Measurements from ENCODE around the gene CLMN. TPM values are rescaled to one million over a fixed set of nuclear protein-coding genes. Genes with fewer than 3 reads are reported as not detected.

The CLMN gene
- total and polyA plus RNA-seq, 10 of the 15 experiments (the other 5 are each of a cell fraction or from before 2014, with no cell fraction given), result 7.8 to 49.3 (median 18.5) TPM

GRCh38 chr14:95225251-95225887 lies 94.3 kb downstream of the CLMN start (continued):
- TF ChIP-seq SP1 (IDR thresholded peaks at IDR 0.05; ENCODE audit: low read depth, low read length), result no peak
- TF ChIP-seq, protein P1, sequence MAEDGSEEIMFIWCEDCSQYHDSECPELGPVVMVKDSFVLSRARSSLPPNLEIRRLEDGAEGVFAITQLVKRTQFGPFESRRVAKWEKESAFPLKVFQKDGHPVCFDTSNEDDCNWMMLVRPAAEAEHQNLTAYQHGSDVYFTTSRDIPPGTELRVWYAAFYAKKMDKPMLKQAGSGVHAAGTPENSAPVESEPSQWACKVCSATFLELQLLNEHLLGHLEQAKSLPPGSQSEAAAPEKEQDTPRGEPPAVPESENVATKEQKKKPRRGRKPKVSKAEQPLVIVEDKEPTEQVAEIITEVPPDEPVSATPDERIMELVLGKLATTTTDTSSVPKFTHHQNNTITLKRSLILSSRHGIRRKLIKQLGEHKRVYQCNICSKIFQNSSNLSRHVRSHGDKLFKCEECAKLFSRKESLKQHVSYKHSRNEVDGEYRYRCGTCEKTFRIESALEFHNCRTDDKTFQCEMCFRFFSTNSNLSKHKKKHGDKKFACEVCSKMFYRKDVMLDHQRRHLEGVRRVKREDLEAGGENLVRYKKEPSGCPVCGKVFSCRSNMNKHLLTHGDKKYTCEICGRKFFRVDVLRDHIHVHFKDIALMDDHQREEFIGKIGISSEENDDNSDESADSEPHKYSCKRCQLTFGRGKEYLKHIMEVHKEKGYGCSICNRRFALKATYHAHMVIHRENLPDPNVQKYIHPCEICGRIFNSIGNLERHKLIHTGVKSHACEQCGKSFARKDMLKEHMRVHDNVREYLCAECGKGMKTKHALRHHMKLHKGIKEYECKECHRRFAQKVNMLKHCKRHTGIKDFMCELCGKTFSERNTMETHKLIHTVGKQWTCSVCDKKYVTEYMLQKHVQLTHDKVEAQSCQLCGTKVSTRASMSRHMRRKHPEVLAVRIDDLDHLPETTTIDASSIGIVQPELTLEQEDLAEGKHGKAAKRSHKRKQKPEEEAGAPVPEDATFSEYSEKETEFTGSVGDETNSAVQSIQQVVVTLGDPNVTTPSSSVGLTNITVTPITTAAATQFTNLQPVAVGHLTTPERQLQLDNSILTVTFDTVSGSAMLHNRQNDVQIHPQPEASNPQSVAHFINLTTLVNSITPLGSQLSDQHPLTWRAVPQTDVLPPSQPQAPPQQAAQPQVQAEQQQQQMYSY (CRISPR knock-in tag; IDR thresholded peaks at IDR 0.05), result no peak
- TF ChIP-seq SPI1 (IDR thresholded peaks at IDR 0.05; ENCODE audit: borderline replicate concordance, insufficient read depth, low read depth, low read length), result no peak
- TF ChIP-seq ASH2L (IDR thresholded peaks at IDR 0.05; ENCODE audit: borderline replicate concordance, low read depth), result no peak
- TF ChIP-seq, protein P2, sequence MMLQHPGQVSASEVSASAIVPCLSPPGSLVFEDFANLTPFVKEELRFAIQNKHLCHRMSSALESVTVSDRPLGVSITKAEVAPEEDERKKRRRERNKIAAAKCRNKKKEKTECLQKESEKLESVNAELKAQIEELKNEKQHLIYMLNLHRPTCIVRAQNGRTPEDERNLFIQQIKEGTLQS (IDR thresholded peaks at IDR 0.05; ENCODE audit: borderline replicate concordance, extremely low read depth, low read depth, low read length), result no peak
- TF ChIP-seq, protein P3, sequence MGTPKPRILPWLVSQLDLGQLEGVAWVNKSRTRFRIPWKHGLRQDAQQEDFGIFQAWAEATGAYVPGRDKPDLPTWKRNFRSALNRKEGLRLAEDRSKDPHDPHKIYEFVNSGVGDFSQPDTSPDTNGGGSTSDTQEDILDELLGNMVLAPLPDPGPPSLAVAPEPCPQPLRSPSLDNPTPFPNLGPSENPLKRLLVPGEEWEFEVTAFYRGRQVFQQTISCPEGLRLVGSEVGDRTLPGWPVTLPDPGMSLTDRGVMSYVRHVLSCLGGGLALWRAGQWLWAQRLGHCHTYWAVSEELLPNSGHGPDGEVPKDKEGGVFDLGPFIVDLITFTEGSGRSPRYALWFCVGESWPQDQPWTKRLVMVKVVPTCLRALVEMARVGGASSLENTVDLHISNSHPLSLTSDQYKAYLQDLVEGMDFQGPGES (IDR thresholded peaks at IDR 0.05), result no peak
- no peak for TF ChIP-seq ATF2 (IDR thresholded peaks at IDR 0.05; ENCODE audit: low read length)

Data from GM12878 (cell line).